Measurements from ENCODE around the gene AGBL1. TPM values are rescaled to one million over a fixed set of nuclear protein-coding genes. Genes with fewer than 3 reads are reported as not detected.

The AGBL1 gene
- total RNA-seq, 1 donor from 2014 or later = not detected

DNA sequence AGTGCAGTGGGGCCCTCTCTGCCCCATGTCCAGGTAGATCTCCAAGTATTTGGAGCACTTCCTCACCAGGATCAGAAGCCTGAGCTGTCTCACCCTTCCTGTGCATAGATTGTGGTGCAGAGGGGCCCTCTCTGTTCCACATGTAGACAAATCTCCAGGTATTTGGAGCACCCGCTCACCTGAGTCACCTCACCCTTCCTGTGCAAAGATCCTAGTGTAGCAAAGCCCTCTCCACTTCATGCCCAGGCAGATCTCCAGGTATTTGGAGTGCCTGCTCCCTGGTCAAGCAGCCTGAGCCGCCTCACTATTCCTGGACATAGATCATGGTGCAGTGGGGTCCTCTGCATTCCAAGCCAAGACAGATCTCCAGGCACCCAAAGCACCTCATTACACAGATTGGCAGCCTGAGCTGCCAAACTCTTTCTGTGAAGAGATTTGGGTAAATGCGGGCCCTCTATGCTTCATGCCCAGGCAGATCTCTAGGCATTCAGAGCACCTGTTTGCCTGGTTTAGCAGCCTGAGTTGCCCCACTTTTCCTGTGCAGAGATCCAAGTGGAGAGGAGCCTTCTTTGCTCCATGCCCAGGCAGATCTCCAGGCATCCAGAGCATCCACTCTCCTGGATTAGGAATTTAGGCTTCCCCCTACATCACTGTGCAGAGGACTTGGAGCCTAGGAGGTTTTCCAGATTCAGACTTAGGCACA, 249.8 kb downstream of the AGBL1 start:
- ATAC-seq = peak; percentile 87

DNA sequence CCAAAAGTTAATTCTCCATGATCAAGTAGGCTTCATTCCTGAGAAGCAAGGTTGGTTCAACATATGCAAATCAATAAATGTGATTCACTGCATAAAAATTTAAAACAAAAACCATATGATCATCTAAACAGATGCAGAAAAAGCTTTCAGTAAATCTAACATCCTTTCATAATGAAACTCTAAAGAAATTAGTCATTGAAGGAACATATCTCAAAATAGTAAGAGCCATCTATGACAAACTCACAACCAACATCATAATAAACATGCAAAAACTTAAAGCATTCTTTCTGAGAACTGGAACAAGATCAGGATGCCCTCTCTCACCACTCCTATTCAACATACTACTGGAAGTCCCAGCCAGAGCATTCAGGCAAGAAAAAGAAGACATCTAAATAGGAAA, 254.1 kb downstream of the AGBL1 start:
- ATAC-seq = no peak

DNA sequence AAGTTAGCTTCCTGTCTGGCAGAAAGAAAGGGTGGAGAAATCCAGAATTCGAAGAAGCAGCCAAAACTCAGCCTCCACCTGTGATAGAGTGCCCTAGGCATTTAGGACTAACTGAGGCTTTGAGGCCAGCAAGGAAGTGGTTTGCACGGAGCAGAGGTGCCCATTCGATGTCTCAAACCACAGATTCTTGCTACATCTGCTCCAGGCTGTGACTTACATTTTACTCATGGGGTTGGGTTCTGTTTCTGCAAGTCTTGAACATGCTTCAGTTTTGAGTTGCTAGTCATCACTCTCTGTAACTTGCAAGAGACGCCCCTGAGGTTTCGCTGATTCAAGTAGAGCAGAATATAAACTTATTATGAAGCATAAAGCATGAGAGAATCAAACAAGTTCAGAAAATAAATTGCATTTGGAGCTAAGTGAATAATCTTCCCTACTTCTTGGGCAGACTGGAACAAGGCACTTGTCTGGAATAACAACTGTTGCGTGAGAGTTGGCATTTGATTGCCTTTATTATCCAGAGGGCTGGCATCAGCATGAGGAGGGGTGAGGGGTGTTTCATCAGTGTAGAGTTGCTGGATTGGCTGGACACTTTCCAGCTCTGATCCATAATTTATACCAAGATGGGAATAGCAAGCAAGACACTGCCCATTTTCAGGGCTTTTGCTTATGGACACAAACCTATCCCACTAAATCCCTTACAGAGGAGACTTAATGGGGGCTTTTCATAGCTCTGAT, 256.5 kb downstream of the AGBL1 start:
- peak; percentile 97 for ATAC-seq

DNA sequence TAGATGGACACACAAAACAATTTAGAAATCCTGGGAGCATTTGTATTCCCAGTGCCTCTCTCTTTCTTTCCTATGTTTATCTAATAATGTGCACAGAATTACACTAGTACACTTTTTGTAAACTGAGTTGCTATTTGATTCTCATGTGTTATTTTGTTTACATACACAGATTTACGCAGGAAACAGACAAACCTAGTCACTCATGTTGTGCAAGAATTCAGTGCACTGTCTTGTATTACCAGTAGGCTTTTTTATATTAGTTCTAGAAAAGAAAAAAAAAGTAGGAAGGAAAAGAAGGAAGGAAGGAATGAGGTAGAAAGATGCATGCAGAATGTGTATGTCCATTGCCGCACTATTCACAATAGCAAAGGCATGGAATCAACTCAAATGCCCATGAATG, 257.4 kb downstream of the AGBL1 start:
- no peak for ATAC-seq

DNA sequence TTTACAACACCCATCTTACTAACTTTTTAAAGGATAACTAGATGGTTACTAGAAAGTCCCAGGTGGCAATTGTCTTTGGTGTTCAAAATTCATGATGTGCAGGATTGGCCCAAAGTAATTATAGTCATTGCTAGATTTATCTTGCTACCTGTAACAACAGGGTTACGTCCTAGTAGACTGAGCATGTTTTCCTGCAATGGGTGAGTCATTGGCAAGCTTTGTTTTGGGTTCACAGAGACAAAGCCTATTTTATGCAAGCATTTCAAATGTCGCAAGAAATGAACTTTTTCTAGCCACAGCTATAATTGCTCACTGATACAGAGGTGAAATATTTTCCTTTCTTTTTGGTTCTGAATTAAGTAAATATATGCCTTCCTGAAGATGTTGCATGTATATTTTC, 267.6 kb downstream of the AGBL1 start:
- ATAC-seq = peak; percentile 96

DNA sequence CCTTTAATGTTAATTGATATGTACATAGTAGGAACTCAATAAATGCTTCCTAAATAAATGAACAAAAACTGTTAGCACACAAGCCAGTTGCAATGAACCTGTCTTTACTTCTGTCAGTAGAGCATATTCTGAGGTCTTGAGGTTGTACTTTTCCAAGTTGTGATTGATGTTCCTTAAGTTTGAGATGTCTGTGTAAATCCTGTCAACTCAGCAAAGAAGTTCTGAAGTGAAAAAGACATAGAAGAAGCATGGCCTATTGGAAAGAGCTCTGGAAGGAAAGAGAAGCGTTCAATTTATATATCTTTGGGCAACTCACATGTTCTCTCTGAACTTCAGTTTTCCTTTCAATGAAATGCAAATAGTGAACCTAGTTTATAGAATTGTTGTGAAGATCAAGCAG, 269.9 kb downstream of the AGBL1 start:
- ATAC-seq = no peak

DNA sequence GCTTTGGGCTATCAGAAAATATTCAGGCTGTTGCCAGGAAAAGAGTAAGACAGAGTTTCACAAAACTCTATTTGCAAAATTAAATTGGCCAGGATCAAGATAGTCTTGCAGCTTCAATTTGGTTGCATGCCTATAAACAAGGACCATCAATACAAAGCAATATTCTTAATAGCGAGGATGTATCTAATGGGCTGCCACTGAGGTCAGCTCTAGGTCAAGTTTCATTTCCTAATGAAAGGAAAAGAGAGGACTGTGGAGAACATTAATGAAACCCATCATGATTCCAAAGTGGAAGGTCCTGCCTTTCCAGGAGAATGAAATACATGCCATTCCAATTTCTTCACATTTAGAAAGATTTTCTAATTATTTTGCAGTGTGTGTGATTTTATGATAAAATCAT, 273.5 kb downstream of the AGBL1 start:
- no peak for ATAC-seq

DNA sequence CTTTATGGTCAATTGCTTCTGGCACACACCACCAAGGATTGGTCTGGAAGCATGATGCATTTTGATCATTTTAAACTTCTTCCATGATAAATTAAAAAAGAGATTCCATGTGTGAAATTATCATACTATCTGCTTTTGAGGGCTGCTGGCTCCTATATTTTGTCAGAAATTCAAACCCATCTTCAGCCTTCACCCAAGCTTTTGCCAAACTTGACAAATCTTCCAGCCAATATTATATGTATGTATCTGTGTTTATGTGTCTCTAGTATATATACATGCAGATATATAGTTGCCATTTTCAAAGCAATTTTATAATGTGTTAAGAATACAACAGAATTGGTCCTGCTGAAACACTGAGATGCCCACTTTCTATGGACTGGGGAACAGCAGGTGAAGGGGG, 275.7 kb downstream of the AGBL1 start:
- no peak for ATAC-seq

DNA sequence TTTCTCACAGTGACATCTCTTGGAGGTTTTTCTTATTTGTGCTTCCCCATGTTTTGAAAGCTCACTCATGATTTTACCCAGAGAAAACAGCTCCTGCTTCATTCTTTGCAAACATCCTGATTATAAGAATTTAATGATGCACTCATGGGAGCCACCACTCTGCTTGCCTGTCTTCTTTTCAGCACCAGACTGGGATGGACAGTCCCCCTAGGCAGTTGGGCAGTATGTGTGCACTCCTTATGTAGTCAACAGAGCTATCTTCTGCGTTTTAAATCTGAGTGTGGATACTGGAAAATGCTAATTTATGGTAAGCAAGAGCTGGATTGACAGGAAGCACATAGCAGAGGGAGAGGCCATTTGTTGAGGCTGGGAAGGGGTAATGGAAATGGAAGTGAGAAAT, 276.1 kb downstream of the AGBL1 start:
- peak; percentile 45 for ATAC-seq

DNA sequence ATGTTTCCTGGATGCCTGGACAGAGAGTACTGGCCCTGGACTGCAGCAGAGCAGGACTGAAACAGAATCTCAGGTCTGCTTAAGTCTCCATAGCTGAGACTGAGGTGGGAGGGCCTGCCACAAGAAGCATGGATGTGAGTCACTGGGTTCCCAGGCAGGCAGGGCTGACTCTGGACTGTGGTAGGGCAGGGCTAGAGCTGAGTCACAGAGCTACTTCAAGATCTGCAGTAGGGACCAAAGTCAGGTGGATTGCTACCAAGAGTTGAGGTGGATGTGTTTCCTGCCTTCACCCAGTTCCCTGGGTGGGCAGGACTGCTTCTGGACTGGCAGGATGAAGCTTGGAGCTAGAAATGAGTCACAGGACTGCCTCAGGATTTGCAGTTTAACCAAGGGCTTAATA, 282.9 kb downstream of the AGBL1 start:
- ATAC-seq = peak; percentile 100

DNA sequence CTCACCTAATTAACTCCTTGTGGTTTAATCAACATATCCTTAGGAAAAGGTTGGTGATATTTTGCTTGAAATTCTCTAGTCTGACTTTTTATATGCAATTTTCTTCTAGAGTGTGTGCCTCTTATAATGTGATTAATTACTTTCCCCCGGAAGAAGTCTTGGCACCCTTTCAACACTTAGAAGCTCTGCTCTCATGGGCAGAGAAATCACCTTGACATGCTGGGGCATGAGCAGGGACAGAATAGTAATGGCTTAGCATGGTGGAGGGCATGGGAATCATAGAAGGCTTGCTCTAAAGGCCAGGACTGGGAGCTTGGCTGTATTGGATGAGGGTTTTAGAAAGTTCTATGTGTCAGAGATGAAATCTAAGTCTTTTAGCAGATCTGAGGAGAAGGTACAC, 293.5 kb downstream of the AGBL1 start:
- peak; percentile 61 for ATAC-seq

DNA sequence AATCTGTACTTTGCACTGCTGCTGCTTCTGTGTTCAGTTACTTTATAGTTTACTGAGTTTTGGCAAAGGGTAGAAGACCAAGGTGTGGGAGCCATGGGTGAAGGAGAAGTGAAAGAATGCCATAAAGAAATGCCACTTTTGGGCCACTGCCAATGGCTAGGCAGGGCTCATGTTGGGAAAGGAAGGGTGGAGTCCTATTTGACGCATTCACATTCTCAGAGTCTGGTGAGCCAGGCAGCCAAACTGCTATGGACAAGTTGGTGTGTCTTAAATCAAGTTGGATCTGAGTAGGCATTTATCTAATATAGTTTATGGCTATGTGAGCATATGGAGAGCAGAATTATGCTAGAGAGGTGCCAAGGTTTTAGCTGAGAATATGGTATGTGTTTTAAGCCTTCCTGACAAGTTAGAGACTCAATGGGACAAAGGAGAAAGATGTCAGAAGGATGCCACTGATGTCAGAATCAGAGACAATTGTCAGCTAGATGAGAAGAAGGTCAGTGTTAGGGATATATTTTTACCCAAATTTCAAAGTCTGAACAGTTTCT, 296.1 kb downstream of the AGBL1 start:
- peak; percentile 89 for ATAC-seq

DNA sequence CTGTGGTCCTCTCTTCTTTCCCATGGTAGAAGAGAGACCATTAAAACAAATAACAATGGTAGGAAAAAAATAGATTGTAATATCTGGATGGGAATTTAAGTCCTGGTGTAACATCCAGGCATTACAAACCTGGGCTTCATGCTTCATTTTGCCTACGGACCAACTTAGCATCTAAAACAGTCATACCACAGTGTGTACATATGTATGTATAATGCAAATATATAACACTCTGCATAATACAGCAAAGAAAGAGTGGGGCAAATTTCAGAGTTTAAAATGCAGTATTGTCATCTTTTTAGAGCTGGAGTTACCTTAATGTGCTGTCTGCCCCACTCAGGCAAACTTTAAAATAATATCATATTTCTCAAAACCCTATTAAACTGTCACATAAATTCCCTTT, 298.2 kb downstream of the AGBL1 start:
- ATAC-seq = no peak

DNA sequence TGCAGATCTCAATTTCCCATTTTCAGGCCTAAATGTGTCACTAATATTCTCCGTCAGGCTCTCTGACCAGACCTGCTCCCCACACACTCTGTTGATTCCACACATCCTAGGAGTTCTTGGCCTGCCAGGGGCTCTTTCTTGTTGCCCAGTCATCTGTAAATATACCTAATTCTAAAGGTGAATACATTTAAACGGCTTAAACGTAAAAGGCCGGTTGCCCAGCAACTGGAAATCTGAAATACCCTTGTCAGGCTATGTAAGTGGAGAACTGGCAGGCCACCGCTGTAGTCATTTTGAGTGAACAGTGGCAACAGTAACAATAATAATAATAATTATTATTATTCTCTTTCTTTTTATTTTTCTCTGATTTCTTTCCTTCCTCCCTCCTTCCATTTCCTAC, 302.7 kb downstream of the AGBL1 start:
- no peak for ATAC-seq

DNA sequence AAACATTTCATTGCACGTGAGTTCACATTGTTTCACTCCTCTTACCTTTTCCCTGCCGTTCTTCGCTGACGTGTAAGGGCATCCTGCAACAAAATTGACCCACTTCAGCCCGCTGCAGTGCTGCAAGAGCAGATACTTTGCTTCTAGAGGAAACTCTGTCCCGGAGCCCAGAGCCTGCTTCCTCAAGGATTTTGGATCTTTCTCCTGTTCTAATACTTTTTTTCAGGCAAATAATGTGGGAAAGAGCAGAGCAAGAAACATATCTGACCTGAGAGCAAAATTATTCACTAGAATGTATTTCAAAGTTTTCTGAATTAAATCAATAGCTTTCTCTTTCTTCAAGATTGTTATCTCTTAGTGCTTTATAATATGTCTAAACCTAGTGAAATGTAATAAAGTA, 303.9 kb downstream of the AGBL1 start:
- ATAC-seq = no peak

DNA sequence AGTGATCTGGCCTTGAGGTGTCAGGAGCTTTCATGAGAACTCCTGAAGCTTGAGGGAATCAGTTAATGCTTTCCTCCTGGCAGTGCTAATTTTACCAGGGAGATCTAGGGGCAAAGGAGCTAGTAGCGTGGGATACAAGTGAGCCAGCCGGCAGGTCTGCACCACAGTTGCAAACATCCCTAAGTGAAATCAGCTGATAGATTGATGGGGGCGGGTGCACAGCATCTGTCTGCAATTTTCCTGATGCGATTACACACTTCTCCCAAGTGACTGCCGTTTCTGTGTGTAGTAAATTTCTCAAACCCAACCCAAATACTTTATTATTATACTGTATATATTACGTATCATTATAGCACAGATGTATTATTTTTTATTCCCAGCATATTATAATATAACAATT, 304.5 kb downstream of the AGBL1 start:
- ATAC-seq = no peak

DNA sequence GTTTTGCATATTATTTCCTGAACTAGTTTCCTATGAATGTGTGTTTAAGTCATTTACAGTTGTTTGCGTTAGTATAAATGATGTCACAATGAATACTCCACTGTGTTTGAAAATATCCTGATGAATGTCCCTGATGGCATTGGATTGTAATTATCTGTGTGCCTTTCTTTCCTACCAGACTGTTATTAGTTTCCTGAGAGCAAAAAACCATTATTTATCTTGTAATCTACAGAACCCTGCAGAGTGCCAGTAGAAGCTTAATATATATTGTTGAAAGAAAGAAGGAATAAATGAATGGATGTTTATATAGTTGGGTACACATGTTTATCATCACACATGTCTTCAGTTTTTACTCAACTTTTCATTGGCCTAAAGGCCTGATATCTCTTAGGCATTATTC, 312.6 kb downstream of the AGBL1 start:
- ATAC-seq = no peak

DNA sequence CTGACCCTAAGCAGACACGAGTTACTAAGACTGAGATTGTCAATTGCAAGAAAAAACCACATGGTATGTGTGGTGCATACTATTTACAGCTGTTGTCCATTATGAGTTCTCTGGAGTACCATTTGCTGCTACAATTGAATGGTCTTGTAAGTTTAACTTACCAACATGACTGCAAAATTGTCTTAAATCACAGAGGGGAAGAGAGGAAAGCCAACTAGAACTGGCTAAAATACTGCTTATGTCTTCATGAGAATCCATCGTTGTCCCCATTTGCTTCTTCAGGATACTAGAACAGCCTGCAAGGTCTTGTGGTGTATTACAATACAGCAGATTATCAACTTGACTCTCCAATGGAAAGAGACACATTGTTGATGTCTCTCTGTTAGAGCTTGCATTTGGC, 313.2 kb downstream of the AGBL1 start:
- no peak for ATAC-seq

DNA sequence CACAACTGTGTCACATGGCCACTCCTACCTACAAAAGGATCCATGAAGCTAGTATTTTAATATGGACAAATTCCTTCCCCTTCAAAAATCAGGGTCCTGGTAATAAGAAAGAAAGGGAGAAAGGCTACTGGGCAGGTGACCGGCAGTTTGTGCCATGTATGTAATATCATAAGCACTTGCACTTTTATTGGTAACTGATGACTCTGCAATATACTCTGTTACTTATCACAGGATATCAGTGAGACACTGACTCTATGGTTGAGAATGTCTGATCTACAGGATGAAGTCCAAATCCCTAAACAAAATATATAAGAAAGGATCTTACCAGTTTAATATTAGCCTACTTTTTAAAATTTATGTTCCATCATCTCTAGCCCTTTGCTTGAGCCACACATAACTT, 315.2 kb downstream of the AGBL1 start:
- no peak for ATAC-seq

DNA sequence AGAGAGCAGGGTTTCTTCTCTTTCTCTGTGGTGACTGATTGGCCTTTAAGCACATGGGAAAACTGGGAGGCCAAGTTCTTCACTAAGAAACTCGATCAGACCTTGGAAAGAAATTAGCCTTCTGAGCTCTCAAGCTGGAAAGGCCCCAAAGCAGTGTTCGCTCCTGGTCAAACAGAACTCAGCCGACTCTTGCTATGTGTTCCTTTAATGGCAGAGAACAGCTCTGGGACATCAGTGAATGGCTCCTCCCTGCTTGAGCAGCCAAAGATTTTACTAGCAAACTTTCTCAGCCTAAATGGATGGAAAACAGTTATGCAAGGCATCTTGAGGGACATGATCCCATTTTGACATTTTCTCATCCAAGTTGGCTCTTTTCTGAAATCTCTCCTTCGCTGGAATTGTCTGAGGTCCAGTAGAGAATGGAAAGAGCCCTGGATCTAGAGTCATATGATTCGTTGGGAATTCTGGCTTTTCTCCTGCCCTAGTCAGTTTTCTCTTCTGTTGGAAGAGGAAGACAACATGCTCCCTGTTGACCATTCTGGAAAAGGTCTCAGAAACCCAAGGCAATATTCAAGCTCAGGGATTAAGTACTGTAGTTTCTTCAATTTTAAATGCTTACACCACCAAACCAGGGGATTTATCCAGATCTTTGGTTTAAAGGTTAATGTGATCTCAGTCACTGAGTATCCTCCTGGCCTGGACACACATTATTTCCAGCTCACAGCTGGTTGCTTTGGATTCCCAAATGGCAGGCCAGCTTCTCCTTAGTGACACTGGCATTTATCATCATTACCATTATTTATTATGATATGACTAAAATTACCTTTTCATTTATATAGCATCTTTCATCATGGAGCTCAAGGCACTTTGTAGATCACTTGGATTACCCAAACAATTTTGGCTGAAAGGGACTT, 319.6 kb downstream of the AGBL1 start:
- ATAC-seq = no peak

DNA sequence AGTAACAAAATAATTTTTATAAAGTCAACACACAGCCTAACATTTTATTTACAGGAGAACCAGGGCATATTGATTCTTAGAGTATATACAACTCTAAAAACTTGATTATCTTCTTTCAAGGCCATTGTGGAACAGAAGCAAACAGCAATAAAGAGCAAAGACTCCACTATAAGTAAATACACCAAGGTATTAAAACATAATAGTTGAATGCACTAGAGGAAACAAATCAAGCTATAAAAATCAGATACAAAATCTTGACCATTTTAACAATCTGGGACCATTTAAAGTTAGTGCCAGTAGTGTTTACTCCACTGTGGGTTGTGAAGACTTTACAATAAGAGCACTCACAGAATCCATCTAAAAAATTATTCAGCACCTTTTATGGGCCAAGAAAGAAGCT, 323.6 kb downstream of the AGBL1 start:
- ATAC-seq = no peak

DNA sequence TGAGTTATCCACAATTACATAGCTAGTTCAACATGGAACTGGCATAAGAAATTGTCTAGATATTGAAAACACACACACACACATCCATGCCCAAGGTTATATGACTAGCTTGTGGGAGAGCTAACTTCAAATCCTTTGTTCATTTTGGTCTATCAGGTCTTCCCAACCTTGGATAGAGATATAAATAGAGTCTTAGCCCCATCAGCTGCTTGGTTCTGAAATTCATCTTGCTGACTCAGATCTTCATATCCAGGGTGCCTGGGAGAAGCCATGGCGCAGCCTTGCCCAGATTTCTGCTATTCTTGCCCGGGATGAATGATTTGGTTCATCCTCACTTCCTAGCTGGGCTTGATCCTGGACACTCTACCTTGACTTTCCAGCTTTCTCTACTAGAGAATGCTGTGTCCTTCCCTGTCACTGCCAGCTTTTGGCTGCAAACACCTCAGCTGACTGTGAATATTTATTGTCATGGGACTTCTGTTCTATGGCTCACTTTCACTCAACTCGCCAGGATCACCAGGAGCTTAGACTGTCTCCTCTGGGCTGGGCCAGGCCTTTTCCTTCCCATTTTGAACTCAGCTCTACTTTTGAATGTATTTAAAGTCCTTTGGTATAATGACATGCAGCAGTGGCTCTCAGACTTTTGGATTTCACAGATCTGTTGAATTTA, 324.4 kb downstream of the AGBL1 start:
- ATAC-seq = no peak

DNA sequence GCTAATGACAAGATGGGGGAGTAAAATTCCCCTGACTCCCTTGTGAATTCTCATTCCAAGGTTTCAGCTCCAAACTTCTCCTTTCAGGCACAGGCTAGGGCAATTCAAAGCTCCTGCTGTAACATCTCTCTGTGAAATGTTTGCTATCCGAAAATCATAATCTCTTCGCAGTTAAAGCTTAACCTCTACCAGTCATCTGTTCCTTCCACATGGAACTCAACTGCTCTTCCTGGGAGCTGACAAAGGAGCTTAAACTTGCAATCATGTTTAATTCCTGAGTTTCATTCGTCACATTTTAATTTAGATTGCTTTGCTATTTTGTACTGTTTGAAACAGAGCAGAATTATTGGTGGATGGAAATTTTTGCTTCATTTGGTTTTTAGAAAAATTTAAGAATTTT, 328.6 kb downstream of the AGBL1 start:
- no peak for ATAC-seq

All from esophagus mucosa (tissue), 1 donor.